Stimulated activated CD8-positive, alpha-beta memory T cell treated with anti-CD3 and anti-CD28 coated beads, Interleukin-15, amount 100 ng/mL, for 4 hours (primary cell): ENCODE results near the gene ZBTB20.

Source experiments
- DNase-seq, 2 donors: peaks; one replicate each; pipeline ENCODE4 v3.0.0-alpha.2; 2020; ENCODE audit warnings: low read depth in 2 of 2

Gene ZBTB20

DNA sequence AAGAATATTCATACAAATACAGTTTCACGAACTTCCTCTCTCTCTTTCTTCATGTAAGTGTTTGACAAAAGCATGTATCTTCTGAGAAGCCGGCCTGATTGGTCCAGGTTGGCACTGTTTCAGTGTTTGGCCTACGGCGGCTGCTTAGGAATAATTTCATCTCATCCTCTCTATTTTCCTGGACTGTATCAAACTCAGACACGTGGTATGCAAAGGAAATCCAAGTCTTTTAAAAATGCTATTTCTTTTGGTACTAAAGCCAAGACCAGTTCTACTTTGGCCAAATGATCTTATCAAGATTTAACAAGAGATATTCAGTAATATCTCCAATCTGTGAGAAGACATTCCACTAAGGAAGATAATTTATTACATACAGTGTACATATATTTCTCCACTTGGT lies 700.5 kb downstream of the ZBTB20 start:
- DNase-seq = no peak

DNA sequence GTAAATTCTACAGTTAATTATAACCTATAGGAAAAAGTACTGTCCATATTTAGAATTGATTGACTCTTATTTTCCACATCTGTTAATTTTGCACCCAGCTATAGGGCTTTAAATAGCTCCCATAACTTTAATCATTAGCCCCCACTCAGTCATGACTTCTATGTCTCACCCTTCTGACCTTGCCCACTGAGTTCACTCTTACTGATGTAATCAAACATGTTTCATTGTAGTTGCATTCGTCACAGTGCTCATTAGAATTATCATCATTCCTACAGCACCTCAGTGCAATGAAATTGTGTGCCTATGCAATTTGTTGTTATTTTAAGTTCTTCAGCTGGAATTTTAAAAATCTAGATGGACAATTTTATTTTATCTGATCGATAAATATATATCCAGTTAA lies 701.9 kb downstream of the ZBTB20 start:
- no peak for DNase-seq

- DNase-seq = no peak
Measured at GRCh38 chr3:114444216-114444615, 702.9 kb downstream of the ZBTB20 start.

- no peak for DNase-seq
Measured at GRCh38 chr3:114442246-114442645, 704.8 kb downstream of the ZBTB20 start.

DNA sequence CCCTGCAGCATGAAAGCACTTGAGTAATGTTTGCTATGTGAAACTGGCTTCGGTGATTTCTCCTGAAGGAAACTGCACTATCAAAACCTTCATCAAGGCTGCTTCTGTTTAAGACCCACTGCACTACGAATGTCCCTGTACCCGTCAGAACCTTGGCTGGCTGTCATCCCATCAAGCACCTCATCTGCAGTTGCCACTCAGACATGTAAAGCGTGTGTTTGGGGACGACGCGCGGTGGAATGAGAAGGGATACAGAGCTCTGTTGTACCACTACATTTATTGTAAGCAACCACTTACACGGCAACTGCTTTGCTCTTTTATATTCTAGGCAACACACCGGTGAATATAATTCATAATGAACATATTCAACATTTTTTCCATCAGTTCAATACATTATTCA lies 705.7 kb downstream of the ZBTB20 start:
- DNase-seq = no peak

DNA sequence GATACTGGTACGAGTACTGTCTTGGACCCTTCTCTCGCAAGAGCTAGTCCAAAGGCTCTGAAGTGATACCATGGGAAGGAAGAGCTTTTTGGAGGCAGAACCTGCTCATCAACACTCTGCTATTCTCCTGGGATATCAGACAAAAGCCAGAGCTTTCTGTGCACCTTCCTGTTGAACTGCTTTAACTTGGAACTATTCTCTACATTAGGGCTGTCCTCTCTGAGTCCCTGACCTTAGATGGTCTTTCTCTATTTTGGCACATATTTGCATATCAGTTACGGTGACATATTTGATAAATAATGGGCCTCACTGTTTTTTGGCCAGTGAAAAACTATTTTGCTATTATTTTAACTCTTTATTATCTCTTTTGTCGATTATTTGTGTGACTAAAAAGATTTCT lies 706.4 kb downstream of the ZBTB20 start:
- no peak for DNase-seq

GRCh38 chr3:114439284-114439683 lies 707.8 kb downstream of the ZBTB20 start:
- no peak for DNase-seq

- no peak for DNase-seq
Measured at GRCh38 chr3:114437897-114438296, 709.2 kb downstream of the ZBTB20 start.

DNA sequence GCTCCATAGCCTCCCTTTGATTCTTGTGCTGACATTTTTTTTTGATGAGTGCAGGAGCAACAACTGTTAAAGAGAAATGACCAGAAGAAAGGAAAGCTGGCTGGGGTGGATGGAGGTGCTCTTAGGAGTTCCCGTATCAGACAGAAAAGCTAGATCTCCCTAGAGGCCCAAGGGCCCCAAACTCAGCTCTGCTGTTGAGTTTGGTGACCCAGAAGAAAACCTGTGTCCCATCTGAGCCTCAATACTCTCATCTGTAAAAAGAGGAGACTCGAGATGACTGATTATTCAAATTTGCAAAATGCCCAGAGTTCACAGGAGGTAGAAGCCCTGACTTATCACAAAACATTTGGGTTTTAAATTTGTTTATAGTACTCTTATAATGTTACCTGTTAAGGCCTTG lies 710.9 kb downstream of the ZBTB20 start:
- DNase-seq = no peak

GRCh38 chr3:114435386-114436115 lies 711.5 kb downstream of the ZBTB20 start:
- no peak for DNase-seq

DNA sequence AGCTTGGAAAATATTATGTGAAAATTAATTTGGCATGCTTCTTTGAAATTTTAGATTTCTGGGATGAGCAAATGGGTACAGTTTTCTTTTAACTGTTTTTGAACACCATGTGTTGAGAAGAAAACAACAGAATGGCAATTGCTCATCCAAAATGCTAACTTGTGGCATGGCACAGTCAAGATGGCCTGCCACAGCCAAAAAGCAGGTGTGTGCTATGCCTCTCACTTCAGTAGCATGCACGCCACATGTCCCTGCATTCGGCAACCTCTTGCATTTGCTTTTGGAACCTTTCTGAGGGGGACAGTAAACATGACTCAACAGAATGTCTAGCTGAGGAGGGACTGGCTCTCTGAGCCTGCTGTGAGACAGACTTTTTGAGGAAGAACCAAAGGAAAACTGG lies 714.8 kb downstream of the ZBTB20 start:
- no peak for DNase-seq

DNA sequence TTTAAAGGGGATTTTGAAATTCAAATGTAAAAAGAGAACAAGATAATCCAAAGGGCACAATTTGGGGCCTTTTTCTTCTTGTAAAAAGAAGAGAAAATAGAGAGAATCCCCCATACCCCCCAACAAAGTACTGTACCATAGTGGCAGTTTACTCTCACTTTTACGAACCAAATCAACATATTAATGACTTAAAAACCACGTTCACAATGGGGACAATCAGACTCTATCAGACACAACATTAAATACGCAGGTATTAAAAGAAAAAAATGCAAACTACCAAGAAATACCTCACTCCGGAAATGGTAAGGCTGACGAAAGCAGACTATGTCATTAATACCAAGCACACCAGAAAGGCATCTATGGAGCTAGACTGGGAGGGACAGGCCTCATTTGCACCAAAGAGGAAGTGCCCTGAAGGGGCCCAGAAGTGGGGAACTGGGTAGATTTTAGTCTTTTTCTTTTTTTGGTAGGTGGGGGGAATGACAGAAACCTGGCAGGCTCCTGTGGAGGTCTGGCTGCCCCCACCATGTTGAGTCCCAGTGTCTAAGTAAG lies 719.0 kb downstream of the ZBTB20 start:
- no peak for DNase-seq

GRCh38 chr3:114427285-114428043 lies 719.6 kb downstream of the ZBTB20 start:
- no peak for DNase-seq

DNA sequence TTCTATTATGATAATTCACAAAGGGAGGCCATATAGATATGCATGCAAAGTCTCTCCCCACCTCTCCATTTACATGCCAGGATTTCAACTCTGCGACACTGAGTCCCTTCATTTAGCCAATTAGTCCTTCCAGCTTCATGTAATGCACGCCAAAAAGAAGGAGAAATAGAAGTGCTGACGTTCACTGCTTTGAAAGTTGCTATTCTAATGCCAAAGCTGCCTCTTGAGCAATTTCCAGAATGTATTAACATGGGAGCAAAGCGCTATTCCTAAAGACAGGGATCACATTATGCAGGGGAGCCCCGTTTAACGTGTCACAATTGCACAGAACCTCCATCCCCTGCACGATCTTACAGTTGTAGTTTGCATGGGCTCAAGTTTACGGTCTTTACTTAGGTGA lies 722.8 kb downstream of the ZBTB20 start:
- DNase-seq = no peak

DNA sequence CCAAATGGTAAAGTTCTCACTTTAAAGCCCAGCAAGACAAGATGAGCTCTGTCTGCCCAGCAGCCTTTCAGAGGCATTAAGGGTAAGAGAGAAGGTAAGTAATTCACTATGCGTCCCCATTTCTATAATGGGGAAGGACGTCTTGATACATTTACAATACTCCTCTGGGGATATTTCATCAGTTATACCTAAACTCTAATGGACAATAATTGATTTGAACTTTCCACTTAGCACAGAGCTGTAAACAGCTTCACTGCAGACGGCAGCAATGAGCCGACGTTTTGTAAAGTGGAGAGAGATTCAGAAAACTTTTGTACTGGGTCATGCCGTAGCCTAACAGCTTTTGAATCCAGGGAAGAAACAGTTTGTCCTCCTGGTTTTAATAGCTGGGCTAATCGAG lies 725.9 kb downstream of the ZBTB20 start:
- no peak for DNase-seq

DNA sequence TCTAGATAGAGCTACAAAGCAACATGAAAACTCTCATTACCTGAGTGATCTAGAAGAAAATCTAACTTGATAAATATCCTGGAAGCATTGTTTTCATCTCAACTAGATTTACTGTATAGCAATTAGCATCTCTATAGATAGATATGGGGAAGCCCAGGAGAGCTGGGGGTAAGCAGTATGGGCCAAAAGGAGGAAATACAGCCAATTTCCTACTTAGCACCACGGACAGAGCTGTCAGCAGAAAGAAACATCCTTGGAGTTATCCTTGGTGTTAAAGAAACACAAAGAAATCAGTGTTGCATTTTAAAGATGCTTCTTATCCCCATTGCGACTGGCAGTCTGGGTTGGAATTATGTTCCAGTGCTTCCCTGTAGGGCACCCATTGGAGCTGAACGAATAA lies 727.0 kb downstream of the ZBTB20 start:
- DNase-seq = no peak

DNA sequence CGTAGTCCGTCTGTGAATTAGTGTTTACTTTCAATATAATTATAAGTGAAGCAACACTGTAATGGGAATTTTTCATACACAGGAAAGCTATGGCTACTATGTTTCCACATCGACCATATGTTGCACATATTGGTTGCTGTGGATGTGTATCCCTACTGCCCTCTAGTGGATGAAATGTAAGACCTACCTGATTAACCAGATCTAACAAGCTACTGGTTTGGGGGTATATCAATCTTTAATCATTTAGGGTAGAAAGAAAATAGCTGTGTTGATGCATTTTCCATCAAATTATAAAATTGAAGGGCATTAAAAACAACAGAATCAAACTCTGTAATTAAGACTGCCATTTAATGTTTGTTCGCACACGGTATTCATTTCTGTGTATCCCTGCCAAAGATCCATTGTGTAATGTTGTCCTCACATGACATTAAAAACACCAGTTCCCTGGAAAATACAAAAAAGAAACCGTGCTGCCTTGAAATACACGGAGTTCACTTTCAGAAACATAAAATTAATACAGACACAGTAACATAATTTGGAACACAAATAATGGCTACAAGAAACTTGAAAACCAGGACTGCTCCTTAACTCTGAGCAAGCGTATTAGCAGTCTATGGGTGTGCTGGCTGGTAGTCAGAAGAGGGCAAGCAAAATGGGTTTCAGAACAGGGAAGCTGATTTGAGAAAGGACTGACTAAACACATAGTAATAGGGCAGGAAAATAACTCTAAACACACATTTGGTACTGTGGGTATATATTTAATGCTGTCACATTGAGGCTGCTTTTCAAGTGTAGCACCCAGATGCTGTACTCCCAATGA lies 728.2 kb downstream of the ZBTB20 start:
- no peak for DNase-seq

DNA sequence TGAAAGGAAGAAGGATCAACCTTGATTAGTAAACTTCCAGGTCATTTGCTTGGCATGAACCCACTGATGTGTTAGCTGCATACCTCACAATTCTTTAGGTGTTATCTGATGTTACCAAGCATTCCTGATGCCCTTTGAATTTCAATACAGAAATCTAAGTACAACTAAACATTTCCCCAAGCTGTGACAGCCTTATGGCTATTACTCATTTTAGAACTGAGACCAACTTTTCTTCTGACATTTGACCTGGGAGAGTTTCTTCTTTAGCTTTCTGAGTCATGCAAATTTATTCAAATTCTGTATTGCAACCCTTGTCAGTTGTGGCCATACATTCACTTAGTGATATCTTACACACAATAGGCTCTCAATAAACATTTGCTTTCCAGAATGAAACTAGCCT lies 729.0 kb downstream of the ZBTB20 start:
- no peak for DNase-seq

GRCh38 chr3:114417675-114418074 lies 729.4 kb downstream of the ZBTB20 start:
- DNase-seq = no peak

GRCh38 chr3:114417265-114417664 lies 729.8 kb downstream of the ZBTB20 start:
- no peak for DNase-seq

DNA sequence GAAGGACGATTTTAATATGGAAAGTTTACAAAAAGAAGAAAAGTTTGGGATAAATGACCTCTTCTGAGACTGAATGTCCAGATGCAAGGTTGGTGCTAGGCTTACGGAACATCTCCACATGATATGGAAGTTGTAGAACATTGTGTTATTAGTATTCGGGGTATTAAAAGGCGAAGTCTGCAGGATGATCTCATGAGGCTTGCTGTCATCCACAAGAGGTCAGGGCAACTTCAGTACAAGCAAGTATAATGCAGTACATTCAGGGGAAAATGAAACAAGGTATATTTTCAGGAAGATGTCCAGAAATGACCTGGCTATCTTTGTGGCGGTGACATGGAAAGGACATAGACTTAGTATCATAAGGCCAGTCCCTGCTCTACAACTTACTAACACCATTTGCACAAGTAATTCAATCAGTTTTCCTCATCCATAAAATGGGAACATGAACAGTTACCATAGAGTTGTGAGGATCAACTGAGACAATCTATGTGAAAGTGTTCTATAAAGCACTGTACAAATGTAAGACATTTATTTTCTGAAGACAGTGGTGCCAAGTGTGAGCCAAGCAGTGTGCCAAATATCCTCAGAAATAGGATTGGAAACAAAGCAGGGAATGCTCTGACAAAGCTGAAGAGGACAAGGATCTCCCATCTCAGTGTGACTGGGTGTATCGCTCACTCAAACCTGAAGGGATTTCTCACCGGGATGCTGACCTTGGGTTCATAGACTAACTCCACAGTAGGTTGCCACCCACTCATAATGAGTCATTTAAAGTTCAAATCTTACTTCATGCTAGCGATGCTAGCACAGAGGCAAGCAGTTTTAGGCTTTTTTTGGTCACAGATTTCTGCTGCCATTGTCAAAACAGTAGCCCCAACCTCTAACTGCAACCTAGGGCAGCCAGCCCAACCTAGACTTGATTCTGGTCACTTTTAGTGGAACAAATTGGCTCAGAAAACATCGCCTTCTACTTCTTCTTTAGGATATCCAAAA lies 735.0 kb downstream of the ZBTB20 start:
- DNase-seq = no peak
